Neural crest cell (in vitro differentiated cells): ENCODE measurements around the gene INTS1. TPM values are rescaled to one million over a fixed set of nuclear protein-coding genes. Genes with fewer than 3 reads are reported as not detected.

Experiments
- DNase-seq: peaks from one replicate; pipeline ENCODE4 v3.0.0; 2021; ENCODE audit warnings: low read depth, mixed read lengths, low spot score
- H3K27ac Mint-ChIP-seq: one replicate; pipeline ENCODE4 v1.8.0; 2021; ENCODE audit warnings: mild to moderate bottlenecking, mixed read lengths; ENCODE audit not compliant: unreplicated experiment
- H3K27me3 Mint-ChIP-seq: 2 replicates; pipeline ENCODE4 v1.8.0; 2021; ENCODE audit warnings: low read depth, mild to moderate bottlenecking, mixed read lengths
- H3K36me3 Mint-ChIP-seq: 2 replicates; pipeline ENCODE4 v1.8.0; 2021; ENCODE audit warnings: low read depth, mild to moderate bottlenecking, mixed read lengths
- H3K4me1 Mint-ChIP-seq: 2 replicates; pipeline ENCODE4 v1.8.0; 2021; ENCODE audit warnings: mixed read lengths
- H3K4me3 Mint-ChIP-seq: one replicate; pipeline ENCODE4 v1.8.0; 2021; ENCODE audit warnings: mild to moderate bottlenecking, mixed read lengths
- H3K9me3 Mint-ChIP-seq: 2 replicates; pipeline ENCODE4 v1.8.0; 2021; ENCODE audit warnings: mixed read lengths
- long read RNA-seq: library from polyadenylated mRNA; unstranded; transcript quantifications from one replicate; pipeline ENCODE4 v2.0.0, GENCODE V29; 2020
- total RNA-seq: library from RNA; stranded (reverse); gene quantifications from 2 replicates; pipeline ENCODE4 v1.2.1, GENCODE V29; 2021
- TF ChIP-seq, protein P1 (sequence below): fragments of 200-600 bp; sonication (generic); conservative IDR thresholded peaks from 2 replicates; pipeline ENCODE4 v1.5.0; 2021; ENCODE audit warnings: antibody characterized with exemption, mild to moderate bottlenecking

Gene INTS1, protein sequence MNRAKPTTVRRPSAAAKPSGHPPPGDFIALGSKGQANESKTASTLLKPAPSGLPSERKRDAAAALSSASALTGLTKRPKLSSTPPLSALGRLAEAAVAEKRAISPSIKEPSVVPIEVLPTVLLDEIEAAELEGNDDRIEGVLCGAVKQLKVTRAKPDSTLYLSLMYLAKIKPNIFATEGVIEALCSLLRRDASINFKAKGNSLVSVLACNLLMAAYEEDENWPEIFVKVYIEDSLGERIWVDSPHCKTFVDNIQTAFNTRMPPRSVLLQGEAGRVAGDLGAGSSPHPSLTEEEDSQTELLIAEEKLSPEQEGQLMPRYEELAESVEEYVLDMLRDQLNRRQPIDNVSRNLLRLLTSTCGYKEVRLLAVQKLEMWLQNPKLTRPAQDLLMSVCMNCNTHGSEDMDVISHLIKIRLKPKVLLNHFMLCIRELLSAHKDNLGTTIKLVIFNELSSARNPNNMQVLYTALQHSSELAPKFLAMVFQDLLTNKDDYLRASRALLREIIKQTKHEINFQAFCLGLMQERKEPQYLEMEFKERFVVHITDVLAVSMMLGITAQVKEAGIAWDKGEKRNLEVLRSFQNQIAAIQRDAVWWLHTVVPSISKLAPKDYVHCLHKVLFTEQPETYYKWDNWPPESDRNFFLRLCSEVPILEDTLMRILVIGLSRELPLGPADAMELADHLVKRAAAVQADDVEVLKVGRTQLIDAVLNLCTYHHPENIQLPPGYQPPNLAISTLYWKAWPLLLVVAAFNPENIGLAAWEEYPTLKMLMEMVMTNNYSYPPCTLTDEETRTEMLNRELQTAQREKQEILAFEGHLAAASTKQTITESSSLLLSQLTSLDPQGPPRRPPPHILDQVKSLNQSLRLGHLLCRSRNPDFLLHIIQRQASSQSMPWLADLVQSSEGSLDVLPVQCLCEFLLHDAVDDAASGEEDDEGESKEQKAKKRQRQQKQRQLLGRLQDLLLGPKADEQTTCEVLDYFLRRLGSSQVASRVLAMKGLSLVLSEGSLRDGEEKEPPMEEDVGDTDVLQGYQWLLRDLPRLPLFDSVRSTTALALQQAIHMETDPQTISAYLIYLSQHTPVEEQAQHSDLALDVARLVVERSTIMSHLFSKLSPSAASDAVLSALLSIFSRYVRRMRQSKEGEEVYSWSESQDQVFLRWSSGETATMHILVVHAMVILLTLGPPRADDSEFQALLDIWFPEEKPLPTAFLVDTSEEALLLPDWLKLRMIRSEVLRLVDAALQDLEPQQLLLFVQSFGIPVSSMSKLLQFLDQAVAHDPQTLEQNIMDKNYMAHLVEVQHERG (N-terminal part only)
- 123 and 134 TPM in 2 replicates for total RNA-seq
- long read RNA-seq, partial matches to known transcripts, result 2 of 3 reads
- long read RNA-seq, other reads (novel, unspliced or antisense), result 1 of 3 reads

DNA sequence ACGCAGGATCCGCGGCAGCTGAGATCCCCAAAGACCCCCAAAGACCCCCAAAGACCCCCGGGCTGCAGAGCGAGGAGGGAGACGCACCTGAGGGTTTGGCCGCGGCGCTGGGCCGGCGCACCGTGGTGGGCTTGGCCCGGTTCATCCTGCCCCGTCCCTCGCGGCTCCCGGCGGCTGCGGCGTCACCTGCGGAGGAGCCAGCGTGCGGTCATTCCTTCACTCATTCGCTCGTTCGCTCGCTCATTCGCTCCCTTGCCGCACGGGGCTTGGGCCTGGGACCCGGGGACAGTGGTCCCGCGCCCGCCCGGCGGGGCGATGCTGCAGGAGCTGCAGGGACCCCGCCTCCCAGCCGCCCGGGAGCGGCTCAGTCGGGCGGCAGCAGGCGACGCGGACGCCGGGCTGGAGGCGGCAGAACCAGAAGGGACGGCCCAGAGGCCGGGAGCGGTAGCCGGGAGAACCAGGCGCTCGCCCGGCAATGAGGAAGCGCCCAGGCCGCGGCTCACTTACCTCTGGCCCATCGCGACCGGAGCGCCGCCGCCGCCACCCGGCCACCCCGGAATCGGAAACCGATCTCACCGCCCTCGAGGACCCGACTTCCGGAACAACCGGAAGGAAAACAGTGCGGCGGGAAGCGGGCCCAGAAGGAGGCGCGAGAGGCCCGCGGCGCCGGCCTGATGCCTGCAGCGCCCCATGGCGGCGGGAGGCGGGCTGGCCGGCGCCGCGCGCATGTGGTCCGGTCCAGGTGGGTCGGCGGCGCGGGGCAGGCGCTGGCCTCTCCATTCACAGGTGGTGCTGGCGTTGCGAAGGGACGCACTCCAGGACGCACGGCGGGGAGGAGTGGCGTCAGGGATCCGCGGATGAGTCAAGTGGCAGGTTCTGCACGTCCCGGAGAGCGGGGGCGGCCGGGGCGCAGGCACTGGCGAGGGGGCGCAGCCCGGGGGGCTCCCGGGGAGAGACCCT, at the start of gene INTS1:
Gene INTS1 (minus strand): TSS at position 574 of the 960 bp plus-strand sequence. CDS start 429 bp downstream, at position 145.
- TF ChIP-seq, protein P1, sequence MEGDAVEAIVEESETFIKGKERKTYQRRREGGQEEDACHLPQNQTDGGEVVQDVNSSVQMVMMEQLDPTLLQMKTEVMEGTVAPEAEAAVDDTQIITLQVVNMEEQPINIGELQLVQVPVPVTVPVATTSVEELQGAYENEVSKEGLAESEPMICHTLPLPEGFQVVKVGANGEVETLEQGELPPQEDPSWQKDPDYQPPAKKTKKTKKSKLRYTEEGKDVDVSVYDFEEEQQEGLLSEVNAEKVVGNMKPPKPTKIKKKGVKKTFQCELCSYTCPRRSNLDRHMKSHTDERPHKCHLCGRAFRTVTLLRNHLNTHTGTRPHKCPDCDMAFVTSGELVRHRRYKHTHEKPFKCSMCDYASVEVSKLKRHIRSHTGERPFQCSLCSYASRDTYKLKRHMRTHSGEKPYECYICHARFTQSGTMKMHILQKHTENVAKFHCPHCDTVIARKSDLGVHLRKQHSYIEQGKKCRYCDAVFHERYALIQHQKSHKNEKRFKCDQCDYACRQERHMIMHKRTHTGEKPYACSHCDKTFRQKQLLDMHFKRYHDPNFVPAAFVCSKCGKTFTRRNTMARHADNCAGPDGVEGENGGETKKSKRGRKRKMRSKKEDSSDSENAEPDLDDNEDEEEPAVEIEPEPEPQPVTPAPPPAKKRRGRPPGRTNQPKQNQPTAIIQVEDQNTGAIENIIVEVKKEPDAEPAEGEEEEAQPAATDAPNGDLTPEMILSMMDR, result peak; percentile 85
- no peaks in the 10 kb centered on the region for H3K36me3 Mint-ChIP-seq
- no peak within 1 kb of the TSS for H3K27ac Mint-ChIP-seq
- peak; percentile 79 for DNase-seq
- peak within 1 kb of the TSS; percentile 86 for H3K4me3 Mint-ChIP-seq
- H3K4me1 Mint-ChIP-seq, result peaks cover 18% of the 10 kb centered on the region
- H3K27me3 Mint-ChIP-seq, result no peaks in the 10 kb centered on the region
- no peaks in the 10 kb centered on the region for H3K9me3 Mint-ChIP-seq

DNA sequence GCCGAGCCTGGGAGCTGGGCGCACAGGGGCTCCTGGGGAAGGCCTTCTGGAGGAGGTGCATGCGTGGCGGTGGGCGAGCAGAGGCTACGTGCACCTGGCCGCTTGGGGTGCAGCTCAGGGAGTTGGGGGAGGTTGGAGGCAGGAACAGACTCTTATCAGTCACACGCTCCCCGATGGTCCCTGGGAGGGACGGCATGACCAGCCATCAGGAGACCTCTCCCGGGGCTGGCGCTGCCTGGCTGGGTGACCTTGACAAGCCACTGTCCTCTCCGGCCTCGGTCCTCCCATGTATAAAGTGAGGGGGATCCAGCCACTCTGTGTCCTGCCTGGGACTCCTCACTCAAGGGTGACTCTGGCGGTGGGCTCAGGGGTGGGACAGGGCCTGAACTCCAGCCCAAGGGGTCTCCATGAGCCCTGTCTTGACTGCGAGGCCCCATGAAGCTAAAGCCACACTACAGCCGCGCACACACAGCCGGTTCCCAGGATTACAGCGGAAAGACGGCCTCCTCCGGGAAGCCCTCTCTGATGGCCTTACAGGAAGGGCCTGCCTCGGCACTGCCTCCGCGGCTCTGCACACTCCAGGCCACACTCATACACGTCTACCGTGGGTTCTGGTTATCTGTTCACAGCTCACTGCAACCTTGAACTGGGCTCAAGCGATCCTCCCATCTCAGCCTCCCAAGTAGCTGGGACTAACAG, 49.5 kb upstream of the INTS1 start:
- H3K4me3 Mint-ChIP-seq, result no peak overlapping the region
- no peaks in the 10 kb centered on the region for H3K27me3 Mint-ChIP-seq
- no peak overlapping the region for H3K27ac Mint-ChIP-seq
- TF ChIP-seq, protein P1, result no peak
- H3K9me3 Mint-ChIP-seq, result no peaks in the 10 kb centered on the region
- DNase-seq, result no peak
- H3K4me1 Mint-ChIP-seq, result no peaks in the 10 kb centered on the region
- no peaks in the 10 kb centered on the region for H3K36me3 Mint-ChIP-seq

DNA sequence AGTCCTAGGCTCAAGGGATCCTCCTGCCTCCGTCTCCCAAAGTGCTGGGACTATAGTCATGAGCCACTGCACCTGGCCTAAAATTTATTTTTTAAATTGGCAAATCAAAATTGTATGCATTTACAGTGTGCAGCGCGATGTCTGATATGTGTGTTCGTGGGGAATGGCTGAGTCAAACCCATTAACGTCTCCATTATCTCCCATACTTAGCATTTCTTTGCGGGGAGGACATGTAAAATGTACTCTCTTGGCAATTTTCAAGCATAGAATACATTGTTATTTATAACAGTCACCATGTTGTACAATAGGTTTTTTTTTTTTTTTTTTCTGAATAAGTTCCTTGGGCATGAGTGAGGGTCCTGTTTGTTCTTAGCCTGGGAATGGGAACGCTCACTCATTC, 48.0 kb upstream of the INTS1 start:
- Mint-ChIP-seq H3K27me3 (no peaks in the 10 kb centered on the region), H3K27ac (no peak overlapping the region), H3K36me3 (no peaks in the 10 kb centered on the region), H3K4me3 (no peak overlapping the region), H3K4me1 (no peaks in the 10 kb centered on the region), H3K9me3 (no peaks in the 10 kb centered on the region)
- DNase-seq, result no peak
- TF ChIP-seq, protein P1, result no peak

DNA sequence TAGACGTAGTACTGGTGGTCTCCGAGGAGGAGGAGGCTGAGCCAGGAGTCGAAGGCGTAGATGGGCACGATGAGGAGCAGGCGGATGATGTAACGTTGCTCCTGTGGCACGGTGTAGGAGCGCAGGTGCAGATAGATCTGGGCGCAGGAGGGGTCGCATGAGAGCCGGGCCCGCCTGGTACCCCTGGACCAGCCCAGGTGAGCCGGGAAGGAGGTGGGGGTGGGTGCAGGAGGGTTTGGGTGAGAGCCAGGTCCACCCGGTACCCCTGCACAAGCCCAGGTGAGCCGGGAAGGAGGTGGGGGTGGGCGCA, 46.6 kb upstream of the INTS1 start:
- no peaks in the 10 kb centered on the region for H3K4me1 Mint-ChIP-seq
- no peaks in the 10 kb centered on the region for H3K9me3 Mint-ChIP-seq
- no peaks in the 10 kb centered on the region for H3K27me3 Mint-ChIP-seq
- H3K4me3 Mint-ChIP-seq, result no peak overlapping the region
- DNase-seq, result no peak
- no peak overlapping the region for H3K27ac Mint-ChIP-seq
- TF ChIP-seq, protein P1, result no peak
- no peaks in the 10 kb centered on the region for H3K36me3 Mint-ChIP-seq
